Activated CD4-positive, alpha-beta T cell treated with anti-CD3 and anti-CD28 coated beads for 1 hour (primary cell): ENCODE measurements around the gene UIMC1.

ENCODE experiments used
- DNase-seq: peaks from one replicate; pipeline ENCODE4 v3.0.0-alpha.2; 2020

UIMC1 gene

DNA sequence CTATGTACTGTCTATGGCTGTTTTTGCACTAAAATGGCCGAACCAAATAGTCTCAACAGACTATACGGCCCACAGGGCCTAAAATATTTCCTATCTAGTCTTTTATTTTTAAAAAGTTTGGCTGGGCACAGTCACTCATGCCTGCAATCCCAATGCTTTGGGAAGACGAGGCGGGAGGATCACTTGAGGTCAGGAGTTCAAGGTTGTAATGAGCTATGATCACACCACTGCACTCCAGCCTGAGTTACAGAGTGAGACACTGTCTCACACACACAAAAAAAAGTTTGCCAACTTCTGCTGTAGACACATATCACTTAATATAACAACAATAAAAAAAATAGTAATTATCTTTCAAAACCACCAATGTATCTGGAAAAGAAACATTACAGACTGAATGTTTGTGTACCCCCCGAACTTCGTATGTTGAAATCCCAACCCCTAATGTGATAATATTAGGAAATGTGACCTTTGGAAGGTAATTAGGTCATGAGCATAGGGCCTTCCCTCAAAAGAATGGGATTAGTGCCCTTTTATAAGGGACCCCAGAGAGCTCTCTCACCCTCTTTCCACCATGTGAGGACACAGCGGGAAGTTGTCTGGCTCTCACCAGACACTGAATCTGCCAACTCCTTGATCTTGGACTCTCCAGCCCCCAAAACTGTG is 53.9 kb downstream of the UIMC1 start:
- DNase-seq, result no peak

- DNase-seq, result no peak
Measured at GRCh38 chr5:176948458-176948857, 58.1 kb downstream of the UIMC1 start.

- DNase-seq, result no peak
Measured at GRCh38 chr5:176947847-176948246, 58.7 kb downstream of the UIMC1 start.

- DNase-seq, result no peak
Measured at GRCh38 chr5:176944268-176944667, 62.3 kb downstream of the UIMC1 start.

GRCh38 chr5:176943816-176944215 is 62.8 kb downstream of the UIMC1 start:
- DNase-seq, result no peak

DNA sequence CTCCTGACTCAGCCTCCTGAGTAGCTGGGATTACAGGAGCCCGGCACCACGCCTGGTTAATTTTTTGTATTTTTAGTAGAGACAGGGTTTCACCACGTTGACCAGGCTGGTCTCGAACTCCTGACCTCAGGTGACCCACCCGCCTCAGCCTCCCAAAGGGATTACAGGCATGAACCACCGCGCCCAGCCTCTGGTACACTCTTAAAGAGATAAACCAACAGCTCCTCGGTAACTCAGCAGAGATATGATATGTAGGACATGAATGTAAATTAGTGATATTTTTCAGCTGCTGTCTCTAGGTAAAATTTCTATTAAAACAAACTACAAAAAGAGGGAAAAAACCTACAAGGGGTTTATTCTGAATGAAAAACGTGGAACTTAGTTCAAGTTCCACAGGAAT is 64.6 kb downstream of the UIMC1 start:
- DNase-seq, result no peak

DNA sequence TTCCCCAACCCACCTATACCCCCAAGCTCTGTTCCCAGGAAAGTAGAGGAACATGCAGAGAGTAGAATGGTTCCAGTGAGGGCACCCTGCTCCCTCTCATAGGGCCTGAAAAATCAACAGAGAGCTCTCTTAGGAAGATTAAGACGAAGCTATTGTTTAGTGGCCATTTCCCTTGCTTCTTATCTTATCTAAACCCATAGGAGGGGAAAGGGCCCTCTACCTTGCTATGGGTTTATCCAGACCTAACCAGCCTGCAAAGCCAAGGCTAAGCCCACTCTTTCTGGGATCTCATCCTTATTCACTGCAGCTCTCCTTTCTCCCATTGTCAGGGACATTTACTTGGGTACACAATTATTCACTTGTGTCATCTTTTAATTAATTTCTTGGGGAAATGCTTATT is 68.1 kb downstream of the UIMC1 start:
- DNase-seq, result no peak

- DNase-seq, result no peak
Measured at GRCh38 chr5:176935017-176935416, 71.6 kb downstream of the UIMC1 start.

GRCh38 chr5:176934309-176934930 is 72.2 kb downstream of the UIMC1 start:
- no peak for DNase-seq

- no peak for DNase-seq
Measured at GRCh38 chr5:176929654-176930053, 76.9 kb downstream of the UIMC1 start.

DNA sequence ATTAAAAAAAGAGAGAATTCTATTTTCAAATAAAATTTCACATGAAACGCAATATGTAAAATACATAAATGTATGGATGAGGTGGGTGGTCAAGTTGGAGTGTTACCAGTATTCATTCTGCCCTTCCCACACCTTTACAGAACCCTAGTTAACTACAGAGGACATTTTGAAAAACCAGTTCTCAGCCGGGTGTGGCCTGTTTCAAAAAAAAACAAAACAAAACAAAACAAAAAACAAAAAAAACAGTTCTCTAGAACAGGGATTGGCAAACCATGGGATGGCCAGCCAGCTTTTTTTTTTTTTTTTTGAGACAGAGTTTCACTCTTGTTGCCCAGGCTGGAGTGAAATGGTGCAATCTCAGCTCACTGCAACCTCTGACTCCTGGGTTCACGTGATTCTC is 79.0 kb downstream of the UIMC1 start:
- no peak for DNase-seq

DNA sequence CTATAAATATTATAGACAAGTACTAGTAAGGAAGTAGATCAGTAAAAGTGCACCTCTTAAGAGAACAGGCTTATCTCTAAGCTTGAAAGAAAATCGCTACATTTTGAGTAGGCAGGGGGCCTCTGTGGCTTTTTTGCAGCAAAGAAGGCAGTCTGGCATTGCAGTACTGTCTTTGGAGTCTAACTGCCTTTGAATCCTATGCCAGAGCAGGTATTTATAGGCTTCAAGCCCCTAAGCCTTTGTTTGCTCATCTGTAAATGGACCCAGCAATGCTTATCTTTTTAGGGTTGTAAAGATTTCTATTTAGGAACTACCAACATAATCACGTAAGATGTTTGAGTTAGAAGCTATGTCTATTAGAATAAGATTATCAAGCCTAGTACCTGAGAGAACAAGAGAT is 83.8 kb downstream of the UIMC1 start:
- no peak for DNase-seq

DNA sequence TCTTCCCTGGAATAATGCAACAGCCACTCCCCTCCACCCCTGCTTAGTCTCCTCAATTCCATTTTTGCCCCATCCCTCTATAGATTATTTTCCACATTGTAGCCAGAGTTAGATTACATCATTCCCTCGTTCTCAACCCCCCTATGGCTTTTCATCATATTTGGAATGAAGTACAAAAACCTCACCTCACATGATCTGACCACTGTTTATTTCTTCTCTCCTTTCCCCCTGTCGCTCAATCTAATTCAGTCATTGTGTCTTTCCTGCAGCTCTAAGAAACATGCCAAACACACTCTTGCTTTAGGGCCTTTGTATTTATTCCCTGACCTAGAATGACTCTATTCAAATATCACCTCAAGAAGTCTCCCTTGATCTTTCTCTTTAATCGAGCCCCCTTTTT is 84.9 kb downstream of the UIMC1 start:
- DNase-seq, result no peak

DNA sequence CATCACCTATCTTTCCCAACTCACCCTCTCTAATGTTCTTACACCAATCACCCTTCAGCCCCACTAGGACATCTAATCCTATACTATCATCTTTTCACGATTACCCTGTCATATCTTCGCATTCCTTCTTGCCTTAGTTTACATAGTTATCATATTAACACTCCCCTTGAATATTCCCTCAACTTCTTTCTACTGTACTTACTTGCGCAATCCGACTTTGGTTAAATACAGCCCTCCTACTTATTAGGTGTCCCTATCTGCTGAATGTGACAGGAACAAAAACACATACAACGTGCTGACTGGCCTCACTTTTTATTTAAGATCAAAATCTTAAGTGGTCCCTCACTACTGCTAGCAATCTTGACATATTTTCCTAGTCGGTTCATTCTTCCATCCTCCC is 88.0 kb downstream of the UIMC1 start:
- no peak for DNase-seq

- no peak for DNase-seq
Measured at GRCh38 chr5:176916337-176916736, 90.2 kb downstream of the UIMC1 start.

GRCh38 chr5:176915906-176916305 is 90.7 kb downstream of the UIMC1 start:
- no peak for DNase-seq

- DNase-seq, result no peak
Measured at GRCh38 chr5:176912115-176912514, 94.5 kb downstream of the UIMC1 start.

DNA sequence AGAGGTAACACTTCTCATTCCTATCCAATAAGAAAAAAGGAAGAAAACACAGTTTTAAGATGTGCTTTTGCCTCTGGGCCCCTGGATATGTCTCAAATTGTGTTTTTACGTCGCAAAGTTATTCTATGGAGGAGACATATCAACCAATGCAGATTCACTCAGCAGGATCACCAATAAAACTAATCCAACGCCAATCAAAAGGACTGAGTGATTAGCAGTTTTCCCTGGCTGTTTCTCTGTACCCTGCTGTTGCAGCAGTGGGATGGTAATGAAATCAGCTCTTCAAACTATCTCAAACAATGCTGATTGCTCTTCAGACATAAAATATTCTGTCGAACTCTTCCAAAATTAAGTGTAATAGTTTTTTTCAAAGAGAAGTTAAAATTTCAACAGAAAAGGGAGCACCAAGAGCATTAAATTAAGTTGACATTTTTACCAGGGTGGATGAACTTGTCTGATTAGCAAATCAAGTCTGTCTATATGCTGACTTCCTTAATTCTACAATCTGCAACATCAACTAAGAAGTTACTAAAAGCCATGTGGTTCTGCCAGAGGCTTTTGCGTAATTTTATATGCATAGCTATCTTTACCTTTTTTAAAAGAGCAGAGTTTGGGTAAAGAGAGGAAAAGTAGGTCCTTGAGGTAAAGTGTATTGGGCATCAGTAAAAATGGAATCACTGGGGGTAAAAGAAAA is 97.8 kb downstream of the UIMC1 start:
- DNase-seq, result no peak

GRCh38 chr5:176906796-176907195 is 99.8 kb downstream of the UIMC1 start:
- no peak for DNase-seq

GRCh38 chr5:176906126-176906525 is 100.5 kb downstream of the UIMC1 start:
- DNase-seq, result no peak

- DNase-seq, result no peak
Measured at GRCh38 chr5:176904276-176904675, 102.3 kb downstream of the UIMC1 start.

DNA sequence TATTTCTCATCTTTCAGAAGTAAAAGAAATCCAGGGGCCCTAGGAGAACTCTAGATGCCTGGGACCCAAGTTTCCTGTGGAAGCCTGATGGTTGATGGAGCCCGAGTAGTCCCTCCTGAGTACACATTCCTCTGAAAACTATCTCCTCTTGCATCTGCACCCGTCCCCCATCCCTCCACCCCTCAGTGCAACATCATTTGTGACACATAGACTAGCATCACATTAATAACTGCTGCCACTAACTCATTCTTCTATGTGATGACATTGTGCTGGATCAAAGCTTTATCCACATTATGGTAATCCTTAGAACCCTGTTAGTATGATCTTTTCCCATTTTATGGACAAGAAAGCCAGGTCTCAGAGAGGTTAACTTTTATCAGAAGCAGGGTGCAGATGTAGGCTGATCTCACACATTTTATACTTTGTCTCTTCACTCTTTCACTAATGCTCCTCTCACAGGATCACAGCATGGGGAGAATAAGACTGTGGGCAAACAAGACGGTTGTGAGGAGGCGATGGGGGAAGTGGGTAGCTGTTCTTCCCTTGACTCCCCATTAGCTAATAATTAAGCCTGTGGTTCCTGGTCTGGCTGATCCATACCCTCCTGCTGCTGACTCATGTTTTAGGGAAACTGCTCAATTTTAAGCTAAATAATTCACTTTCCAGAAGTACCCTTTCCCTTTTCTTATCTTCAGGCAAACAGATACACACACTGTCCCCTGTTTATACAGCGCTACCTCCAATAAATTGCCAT is 103.5 kb downstream of the UIMC1 start:
- DNase-seq, result no peak

DNA sequence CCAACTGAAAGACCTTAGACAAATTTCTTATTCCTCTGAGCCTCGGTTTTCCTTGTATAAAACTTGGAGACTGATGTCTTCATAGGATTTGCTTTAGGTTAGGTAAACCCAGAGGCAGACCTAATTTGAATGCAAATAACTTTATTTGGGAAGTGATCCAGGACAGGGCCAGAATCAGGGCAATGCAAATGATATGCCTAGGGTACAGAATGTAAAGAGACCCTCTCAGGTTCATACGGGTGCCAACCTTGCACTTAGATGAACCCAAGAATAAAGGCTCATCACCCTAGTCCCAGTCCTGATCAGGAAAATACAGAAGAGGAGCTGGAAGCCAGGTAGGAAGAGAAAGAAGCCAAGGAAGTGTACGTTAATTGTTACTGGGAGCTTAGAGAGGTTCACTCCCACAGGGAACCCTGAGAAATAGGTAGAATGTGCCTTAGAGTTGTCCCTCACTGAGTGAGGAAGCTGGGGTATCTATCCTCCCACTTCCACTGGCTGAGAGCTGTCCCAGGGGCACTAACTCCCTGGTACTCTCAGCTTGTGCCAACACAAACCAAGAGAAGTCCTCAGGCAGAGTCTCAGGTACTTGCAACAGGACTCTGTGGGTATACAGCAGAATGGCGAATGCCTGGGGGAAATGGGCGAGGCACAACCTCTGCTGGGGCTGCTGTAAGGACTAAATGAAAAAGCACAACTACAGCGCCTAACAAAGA is 104.3 kb downstream of the UIMC1 start:
- DNase-seq, result no peak
